Heart right ventricle (tissue), 16 donors: Measurements from ENCODE around the gene PLS3. TPM values are rescaled to one million over a fixed set of nuclear protein-coding genes. Genes with fewer than 3 reads are reported as not detected.

ENCODE experiments used
- ATAC-seq, 8 donors: fragments of 200-7000 bp; cut with Tn5 transposase; one replicate each; pipeline ENCODE4 v1.9.1; 2020; ENCODE audit warnings: mild to moderate bottlenecking in 8 of 8, moderate library complexity in 8 of 8, moderate number of reproducible peaks in 1 of 8
- DNase-seq, 2 donors: peaks; one replicate each; pipeline ENCODE4 v3.0.0-alpha.2; 2020
- H3K27ac ChIP-seq, 10 donors: fragments of 200-600 bp; sonication (generic) in 2 of 10; one replicate each; pipeline versions ENCODE4 v1.5.0 to v1.8.0; 2020 to 2022; ENCODE audit warnings: mild to moderate bottlenecking in 3 of 10
- H3K27me3 ChIP-seq, 7 donors: fragments of 200-600 bp; one replicate each; pipeline ENCODE4 v1.8.0; 2021 to 2022; ENCODE audit warnings: mild to moderate bottlenecking in 2 of 7
- H3K36me3 ChIP-seq, 9 donors: fragments of 200-600 bp; sonication (generic) in 1 of 9; one replicate each; pipeline versions ENCODE4 v1.5.0 to v1.8.0; 2020 to 2022; ENCODE audit warnings: mild to moderate bottlenecking in 2 of 9
- H3K4me1 ChIP-seq, 9 donors: fragments of 200-600 bp; sonication (generic) in 1 of 9; one replicate each; pipeline versions ENCODE4 v1.5.0 to v1.8.0; 2020 to 2022; ENCODE audit warnings: mild to moderate bottlenecking in 4 of 9
- H3K4me3 ChIP-seq, 10 donors: fragments of 200-600 bp; sonication (generic) in 2 of 10; one replicate each; pipeline versions ENCODE4 v1.5.0 to v1.8.0; 2020 to 2022; ENCODE audit warnings: mild to moderate bottlenecking in 7 of 10, moderate library complexity in 2 of 10
- H3K9me3 ChIP-seq, 11 donors: fragments of 200-600 bp in 10 of 11; sonication (generic) in 2 of 11; one replicate each; pipeline versions ENCODE4 v1.5.0 to v1.8.0; 2013 to 2022; ENCODE audit warnings: mild to moderate bottlenecking in 2 of 11, control low read depth in 1 of 11, moderate library complexity in 1 of 11
- WGBS, 2 donors: extraction: QIAGEN DNeasy Blood & Tissue Kit; methylation state at CpG; one replicate each; pipeline ENCODE4 v1.1.7; 2013; ENCODE audit warnings: inconsistent platforms in 1 of 2; 5-methylcytosine and 5-hydroxymethylcytosine counted together
- intact Hi-C, 10 donors: fragments of 100-400 bp; cut with DNase I; formaldehyde crosslinking; loops; one replicate each; pipeline versions ENCODE4 v1.11.1 to v1.14.2; 2022
- long read RNA-seq, 3 donors: library from polyadenylated mRNA; unstranded; transcript quantifications; one replicate each; pipeline ENCODE4 v2.0.0, GENCODE V29; 2020 to 2021
- polyA plus RNA-seq, 2 donors: library from polyadenylated mRNA; stranded (reverse); fragments of 200-250 nt; gene quantifications; one replicate each; pipeline ENCODE4 v1.2.3, GENCODE V29; 2013
- total RNA-seq, 10 donors: library from RNA; stranded (reverse); fragmentation: NEBNext Ultra II Directional in 3 of 10; extraction: Animal tissue kit (Norgen Biotek cat#: 25700) in 3 of 10; gene quantifications; one replicate each; pipeline versions ENCODE4 v1.2.1 to v1.2.4, GENCODE V29; 2021 to 2023
- TF ChIP-seq, protein P1 (sequence below), 9 donors: fragments of 200-600 bp; sonication (generic) in 2 of 9; IDR thresholded peaks; one replicate each; pipeline versions ENCODE4 v1.5.0 to v1.8.0; 2021 to 2022; ENCODE audit warnings: antibody characterized with exemption in 9 of 9, mild to moderate bottlenecking in 5 of 9, moderate library complexity in 1 of 9
- donor health status: Arrhythmogenic right ventricular cardiomyopathy.
- donor health status: ischemic (EF 13 %, LVEDD 7.1; RV severe dilation, severe dysfunction).
- donor health status: healthy with polysubstance abuse.
- donor health status: DM: no; HTN: yes; CAD: no.
- donor health status: DM: no; HTN: no; CAD: no.
- donor health status: ischemic (EF 25% LVEDD 6.9; RV normal size, moderate dysfunction).
- donor health status: ischemic (EF 25% LVEDD 5.7; RV mildly dilated, moderate dysfunction).
- donor health status: healthy.
- donor health status: DM: yes; HTN: yes; CAD: no.
- donor health status: Ischemic cardiomyopathy.
- donor health status: ischemic (EF 35%, LVEDD 5.7; RV mildly dilated, moderate dysfunction).
- donor health status: nonischemic (EF 11% LVEDD 7.7; RV severe dilation, severe dysfunction).
- donor health status: DM: yes; HTN: yes; CAD: no.
- donor health status: PGD.
- donor health status: ischemic (EF 29% LVEDD 5.4; RV normal size, mild dysfunction).
- donor health status: nonischemic (EF 23%, LVEDD 6.1; RV moderate dilation, normal function).

The PLS3 gene, protein sequence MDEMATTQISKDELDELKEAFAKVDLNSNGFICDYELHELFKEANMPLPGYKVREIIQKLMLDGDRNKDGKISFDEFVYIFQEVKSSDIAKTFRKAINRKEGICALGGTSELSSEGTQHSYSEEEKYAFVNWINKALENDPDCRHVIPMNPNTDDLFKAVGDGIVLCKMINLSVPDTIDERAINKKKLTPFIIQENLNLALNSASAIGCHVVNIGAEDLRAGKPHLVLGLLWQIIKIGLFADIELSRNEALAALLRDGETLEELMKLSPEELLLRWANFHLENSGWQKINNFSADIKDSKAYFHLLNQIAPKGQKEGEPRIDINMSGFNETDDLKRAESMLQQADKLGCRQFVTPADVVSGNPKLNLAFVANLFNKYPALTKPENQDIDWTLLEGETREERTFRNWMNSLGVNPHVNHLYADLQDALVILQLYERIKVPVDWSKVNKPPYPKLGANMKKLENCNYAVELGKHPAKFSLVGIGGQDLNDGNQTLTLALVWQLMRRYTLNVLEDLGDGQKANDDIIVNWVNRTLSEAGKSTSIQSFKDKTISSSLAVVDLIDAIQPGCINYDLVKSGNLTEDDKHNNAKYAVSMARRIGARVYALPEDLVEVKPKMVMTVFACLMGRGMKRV
- 10 to 100 TPM; 31.1 to 56.9 (median 39.0) TPM for total RNA-seq
- polyA plus RNA-seq: 10 to 100 TPM; 29.7 to 32.4 TPM
- long read RNA-seq, donor 1, transcript PLS3-202 (16 exons, 3,280 nt): major isoform, 52 of 73 reads
- long read RNA-seq, donor 1, transcript PLS3-209 (16 exons, 3,037 nt): minor isoform, 14 of 73 reads
- long read RNA-seq, donor 1, partial matches to known transcripts: 3 of 73 reads
- long read RNA-seq, donor 1, other reads (novel, unspliced or antisense): 4 of 73 reads
- long read RNA-seq, donor 2, transcript PLS3-209 (16 exons, 3,037 nt): minor isoform, 11 of 93 reads
- long read RNA-seq, donor 2, transcript PLS3-202 (16 exons, 3,280 nt): major isoform, 67 of 93 reads
- long read RNA-seq, donor 2, partial matches to known transcripts: 5 of 93 reads
- long read RNA-seq, donor 2, other reads (novel, unspliced or antisense): 10 of 93 reads
- long read RNA-seq, donor 3, transcript PLS3-209 (16 exons, 3,037 nt): minor isoform, 70 of 284 reads
- long read RNA-seq, donor 3, transcript PLS3-202 (16 exons, 3,280 nt): major isoform, 168 of 284 reads
- long read RNA-seq, donor 3, partial matches to known transcripts: 21 of 284 reads
- long read RNA-seq, donor 3, other reads (novel, unspliced or antisense): 24 of 284 reads

DNA sequence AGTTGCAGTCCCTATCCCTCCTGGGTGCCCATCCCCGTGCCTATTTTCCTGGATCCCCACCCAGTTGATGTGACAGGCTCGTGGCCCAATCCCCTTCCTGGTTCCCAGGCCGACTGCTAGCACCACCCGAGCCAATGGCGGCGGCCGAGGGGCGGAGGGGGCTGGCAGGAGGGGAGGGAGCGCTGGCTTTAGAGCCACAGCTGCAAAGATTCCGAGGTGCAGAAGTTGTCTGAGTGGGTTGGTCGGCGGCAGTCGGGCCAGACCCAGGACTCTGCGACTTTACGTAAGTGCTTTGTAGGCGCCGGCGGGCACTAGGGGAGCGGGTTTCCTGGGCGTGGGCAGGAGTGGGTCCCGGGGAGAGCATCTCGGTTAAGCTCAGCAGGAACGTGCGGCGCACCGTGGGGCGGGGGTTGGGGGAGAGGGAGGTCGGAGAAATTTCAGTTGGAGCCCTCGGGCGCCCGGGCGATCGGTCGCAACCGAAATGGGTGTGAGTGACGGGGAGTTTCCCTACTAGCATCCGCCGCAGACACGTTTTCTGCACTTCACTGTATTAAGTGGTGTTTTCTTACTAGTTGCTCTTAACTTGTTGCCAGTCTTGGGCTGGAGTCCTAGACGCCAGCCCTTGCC is at the start of gene PLS3:
PLS3 (plus strand) TSS at position 197 of the 627 bp plus-strand sequence. CDS start 49,077 bp downstream, outside the sequence.
- peak within 1 kb of the TSS; percentile 39 to 81 (median 72) for H3K4me3 ChIP-seq
- WGBS, 2 donors: 0% methylated on average over 36 to 37 of the region's 40 CpGs
- DNase-seq: peak; percentile 87 to 89
- peak; percentile 86 to 96 (median 94) for ATAC-seq
- H3K9me3 ChIP-seq: no peaks in the 10 kb centered on the region
- TF ChIP-seq, protein P1, sequence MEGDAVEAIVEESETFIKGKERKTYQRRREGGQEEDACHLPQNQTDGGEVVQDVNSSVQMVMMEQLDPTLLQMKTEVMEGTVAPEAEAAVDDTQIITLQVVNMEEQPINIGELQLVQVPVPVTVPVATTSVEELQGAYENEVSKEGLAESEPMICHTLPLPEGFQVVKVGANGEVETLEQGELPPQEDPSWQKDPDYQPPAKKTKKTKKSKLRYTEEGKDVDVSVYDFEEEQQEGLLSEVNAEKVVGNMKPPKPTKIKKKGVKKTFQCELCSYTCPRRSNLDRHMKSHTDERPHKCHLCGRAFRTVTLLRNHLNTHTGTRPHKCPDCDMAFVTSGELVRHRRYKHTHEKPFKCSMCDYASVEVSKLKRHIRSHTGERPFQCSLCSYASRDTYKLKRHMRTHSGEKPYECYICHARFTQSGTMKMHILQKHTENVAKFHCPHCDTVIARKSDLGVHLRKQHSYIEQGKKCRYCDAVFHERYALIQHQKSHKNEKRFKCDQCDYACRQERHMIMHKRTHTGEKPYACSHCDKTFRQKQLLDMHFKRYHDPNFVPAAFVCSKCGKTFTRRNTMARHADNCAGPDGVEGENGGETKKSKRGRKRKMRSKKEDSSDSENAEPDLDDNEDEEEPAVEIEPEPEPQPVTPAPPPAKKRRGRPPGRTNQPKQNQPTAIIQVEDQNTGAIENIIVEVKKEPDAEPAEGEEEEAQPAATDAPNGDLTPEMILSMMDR (IDR thresholded peaks at IDR 0.05): no peak
- no peaks in the 10 kb centered on the region for H3K36me3 ChIP-seq
- intact Hi-C loops: loop anchor here in 8 of 10 donors (5.0 to 10.0 kb wide), 10 partner anchors 54 to 229 kb away; no protein-coding TSS in a partner anchor
- H3K4me1 ChIP-seq: peaks cover 3 to 45% (median 10%) of the 10 kb centered on the region in 9 donors
- peak within 1 kb of the TSS; percentile 83 to 97 (median 94) for H3K27ac ChIP-seq
- peaks cover 0 to 99% (median 0%) of the 10 kb centered on the region in 7 donors for H3K27me3 ChIP-seq

DNA sequence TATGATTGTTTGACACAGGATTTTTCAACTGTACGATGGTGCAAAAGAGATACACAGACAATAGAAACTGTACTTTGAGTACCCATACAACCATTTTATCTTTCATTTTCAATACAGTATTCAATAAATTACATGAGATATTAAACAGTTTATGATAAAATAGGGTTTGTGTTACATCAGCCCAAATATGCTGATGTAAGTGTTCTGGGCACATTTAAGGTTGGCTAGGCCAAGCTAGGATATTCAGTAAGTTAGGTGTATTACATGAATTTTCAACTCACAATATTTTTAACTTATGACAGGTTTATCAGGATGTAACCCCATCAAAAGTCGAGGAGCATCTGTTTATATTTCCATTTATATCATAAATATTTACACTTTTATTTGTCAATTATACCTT is 42.9 kb upstream of the PLS3 start:
- no peaks in the 10 kb centered on the region for H3K9me3 ChIP-seq
- no peaks in the 10 kb centered on the region for H3K36me3 ChIP-seq
- intact Hi-C loops: no loop called here
- no peak for DNase-seq
- 88 to 91% methylated on average over 2 of the region's 2 CpGs for WGBS, 2 donors
- H3K4me3 ChIP-seq: no peak overlapping the region
- peaks cover 0 to 17% (median 0%) of the 10 kb centered on the region in 7 donors for H3K27me3 ChIP-seq
- H3K27ac ChIP-seq: no peak overlapping the region
- ATAC-seq: no peak
- H3K4me1 ChIP-seq: no peaks in the 10 kb centered on the region
- TF ChIP-seq, protein P1 (IDR thresholded peaks at IDR 0.05): no peak

DNA sequence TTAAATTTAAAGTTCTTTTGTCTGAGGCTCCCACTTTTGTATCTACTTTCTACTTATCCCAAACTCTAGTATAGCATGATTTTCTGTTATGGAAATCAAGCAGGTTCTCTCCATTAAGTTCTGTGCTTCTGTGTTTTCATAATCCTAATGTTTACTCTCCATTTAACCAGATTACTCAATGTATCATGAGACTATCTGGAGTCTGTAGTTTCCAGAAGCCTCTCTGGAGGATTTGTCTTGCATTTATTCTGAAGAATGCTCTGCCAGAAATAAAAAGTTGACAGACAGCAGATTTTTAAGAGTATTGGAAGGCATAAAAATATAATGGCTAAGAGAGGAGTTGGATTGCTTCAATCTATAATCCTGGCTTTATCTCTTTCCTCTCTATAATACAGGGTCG is 39.2 kb upstream of the PLS3 start:
- ATAC-seq: peak in 1 of 8 donors; percentile 49
- intact Hi-C loops: no loop called here
- WGBS, 2 donors: 35 to 53% methylated on average over 1 of the region's 1 CpG

More for the DNA sequence above, 39.2 kb upstream of the PLS3 start:
- no peak overlapping the region for H3K27ac ChIP-seq
- no peaks in the 10 kb centered on the region for H3K9me3 ChIP-seq
- H3K27me3 ChIP-seq: peaks cover 0 to 27% (median 0%) of the 10 kb centered on the region in 7 donors
- H3K36me3 ChIP-seq: no peaks in the 10 kb centered on the region
- TF ChIP-seq, protein P1 (IDR thresholded peaks at IDR 0.05): no peak
- no peak overlapping the region for H3K4me3 ChIP-seq
- DNase-seq: no peak
- no peaks in the 10 kb centered on the region for H3K4me1 ChIP-seq
